ENCODE measurements around the gene TBX5.

DNA sequence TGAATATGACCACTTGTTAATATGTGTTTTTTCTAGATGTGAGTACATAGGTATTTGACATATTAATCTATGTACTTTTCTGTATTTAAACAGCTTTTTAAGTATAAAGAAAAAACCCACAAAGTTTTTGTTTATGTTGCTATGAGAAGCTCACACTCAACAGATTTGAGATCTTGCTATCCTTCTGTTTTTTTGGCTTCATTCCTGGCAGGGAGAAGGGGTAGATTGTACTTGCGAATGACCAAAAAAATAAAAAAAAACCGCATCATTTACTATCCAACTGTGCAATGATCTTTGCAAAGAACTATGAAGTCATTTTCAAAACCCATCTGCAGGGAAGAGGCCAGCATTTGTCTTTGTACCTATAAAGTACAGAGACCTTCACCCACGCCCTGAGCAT lies 28.4 kb upstream of the TBX5 start:
- no peak for TF ChIP-seq POLR2A (IDR thresholded peaks at IDR 0.05)
- TF ChIP-seq POLR2AphosphoS5 (IDR thresholded peaks at IDR 0.05) = no peak
